ENCODE measurements around the gene CIDEB.

CIDEB gene

DNA sequence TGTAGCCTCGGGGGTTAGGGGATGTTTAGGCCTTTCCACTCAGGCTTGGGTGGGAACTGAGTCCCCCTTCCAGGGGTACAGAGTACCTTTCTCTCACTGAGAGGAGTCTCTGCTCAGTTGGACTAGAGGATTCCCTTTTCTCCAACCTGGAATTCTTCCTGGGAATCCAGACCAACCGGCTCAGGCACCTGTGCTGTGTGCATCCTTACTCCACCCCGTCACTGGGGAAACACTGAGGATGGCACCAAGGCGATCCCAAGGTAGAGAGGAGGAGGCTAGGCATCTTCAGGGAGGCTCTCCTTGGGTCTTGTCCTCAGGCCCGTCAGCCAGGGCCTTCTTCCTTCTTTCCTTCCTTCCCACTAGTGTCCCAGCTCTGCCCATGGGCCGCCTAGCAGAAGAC lies 43.9 kb downstream of the CIDEB start:
- no peak overlapping the region for H3K4me3 ChIP-seq (ENCODE audit: low read depth, low read length)
- no peak for DNase-seq (ENCODE audit: low read depth)
- TF ChIP-seq, protein P1, sequence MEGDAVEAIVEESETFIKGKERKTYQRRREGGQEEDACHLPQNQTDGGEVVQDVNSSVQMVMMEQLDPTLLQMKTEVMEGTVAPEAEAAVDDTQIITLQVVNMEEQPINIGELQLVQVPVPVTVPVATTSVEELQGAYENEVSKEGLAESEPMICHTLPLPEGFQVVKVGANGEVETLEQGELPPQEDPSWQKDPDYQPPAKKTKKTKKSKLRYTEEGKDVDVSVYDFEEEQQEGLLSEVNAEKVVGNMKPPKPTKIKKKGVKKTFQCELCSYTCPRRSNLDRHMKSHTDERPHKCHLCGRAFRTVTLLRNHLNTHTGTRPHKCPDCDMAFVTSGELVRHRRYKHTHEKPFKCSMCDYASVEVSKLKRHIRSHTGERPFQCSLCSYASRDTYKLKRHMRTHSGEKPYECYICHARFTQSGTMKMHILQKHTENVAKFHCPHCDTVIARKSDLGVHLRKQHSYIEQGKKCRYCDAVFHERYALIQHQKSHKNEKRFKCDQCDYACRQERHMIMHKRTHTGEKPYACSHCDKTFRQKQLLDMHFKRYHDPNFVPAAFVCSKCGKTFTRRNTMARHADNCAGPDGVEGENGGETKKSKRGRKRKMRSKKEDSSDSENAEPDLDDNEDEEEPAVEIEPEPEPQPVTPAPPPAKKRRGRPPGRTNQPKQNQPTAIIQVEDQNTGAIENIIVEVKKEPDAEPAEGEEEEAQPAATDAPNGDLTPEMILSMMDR (IDR thresholded peaks at IDR 0.05; ENCODE audit: control insufficient read depth, extremely low read depth, insufficient read depth) = no peak

DNA sequence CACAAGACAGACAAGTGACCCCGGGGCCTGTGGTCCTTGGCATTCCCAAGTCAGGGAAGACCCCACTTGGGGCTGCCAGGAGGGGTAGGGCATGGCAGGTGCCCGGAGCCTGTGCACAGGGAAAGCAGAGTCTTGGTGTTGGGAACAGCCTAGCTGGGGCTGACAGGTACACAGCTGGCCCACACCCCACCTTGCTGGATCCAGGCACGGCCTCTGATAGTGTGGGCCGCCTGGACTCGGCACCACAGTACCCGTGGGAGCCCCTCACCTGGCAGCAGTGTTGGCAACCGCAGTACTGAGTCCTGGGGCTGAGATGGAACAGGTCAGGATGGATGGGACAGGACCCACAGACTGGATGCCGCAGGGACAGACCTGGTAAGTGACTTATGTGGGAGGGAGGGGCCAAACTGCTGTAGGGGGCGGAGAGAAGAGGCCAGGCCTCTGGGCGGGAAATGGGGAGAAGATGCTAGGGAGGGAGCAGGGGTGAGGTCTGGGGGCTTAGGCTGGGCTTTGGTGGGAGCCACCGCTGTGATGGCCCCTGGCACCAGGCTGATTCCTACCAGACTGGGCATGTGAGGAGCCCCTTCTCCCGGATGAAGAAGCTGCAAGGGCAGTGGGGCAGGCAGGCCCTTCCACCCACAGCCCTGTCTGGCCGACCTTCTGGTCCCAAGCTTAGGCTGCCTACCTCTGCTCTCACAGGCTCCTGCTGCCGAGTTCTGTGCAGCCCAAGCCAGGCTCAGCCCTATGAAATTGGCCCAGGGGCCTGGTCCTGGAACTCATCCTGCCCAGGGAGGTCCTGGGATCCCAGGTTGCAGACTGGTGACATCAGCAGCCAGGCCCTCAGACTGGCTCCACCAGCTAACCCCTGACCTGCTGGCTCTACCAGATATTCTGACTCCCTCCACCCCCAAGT lies 44.7 kb downstream of the CIDEB start, which contains the start of gene TGM1:
TSS of gene TGM1 (minus strand) at position 357 of the 913 bp plus-strand sequence. CDS start 825 bp downstream, outside the sequence.
- no peak for DNase-seq (ENCODE audit: low read depth)
- TF ChIP-seq, protein P1 (IDR thresholded peaks at IDR 0.05; ENCODE audit: control insufficient read depth, extremely low read depth, insufficient read depth) = no peak
- no peak within 1 kb of the TSS for H3K4me3 ChIP-seq (ENCODE audit: low read depth, low read length)

DNA sequence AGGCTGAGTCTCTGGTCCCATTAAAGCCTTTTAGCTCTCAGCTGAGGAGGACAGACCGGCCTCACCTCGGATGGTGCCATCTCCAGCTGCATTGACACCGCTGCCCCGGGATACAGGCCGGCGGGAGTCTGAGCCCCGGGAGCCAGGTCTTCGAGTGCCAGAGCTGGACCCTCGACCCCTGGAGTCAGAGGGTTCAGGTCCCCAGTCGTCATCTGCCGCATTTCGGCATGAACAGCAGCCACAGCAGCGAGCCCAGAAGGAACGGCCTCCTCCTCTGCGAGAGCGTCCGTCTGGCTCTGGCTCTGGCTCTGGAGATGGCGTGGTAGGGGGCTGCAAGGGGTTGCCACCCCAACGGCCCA lies 45.8 kb downstream of the CIDEB start:
- TF ChIP-seq, protein P1 (IDR thresholded peaks at IDR 0.05; ENCODE audit: control insufficient read depth, extremely low read depth, insufficient read depth) = no peak
- no peak overlapping the region for H3K4me3 ChIP-seq (ENCODE audit: low read depth, low read length)
- DNase-seq (ENCODE audit: low read depth) = no peak

DNA sequence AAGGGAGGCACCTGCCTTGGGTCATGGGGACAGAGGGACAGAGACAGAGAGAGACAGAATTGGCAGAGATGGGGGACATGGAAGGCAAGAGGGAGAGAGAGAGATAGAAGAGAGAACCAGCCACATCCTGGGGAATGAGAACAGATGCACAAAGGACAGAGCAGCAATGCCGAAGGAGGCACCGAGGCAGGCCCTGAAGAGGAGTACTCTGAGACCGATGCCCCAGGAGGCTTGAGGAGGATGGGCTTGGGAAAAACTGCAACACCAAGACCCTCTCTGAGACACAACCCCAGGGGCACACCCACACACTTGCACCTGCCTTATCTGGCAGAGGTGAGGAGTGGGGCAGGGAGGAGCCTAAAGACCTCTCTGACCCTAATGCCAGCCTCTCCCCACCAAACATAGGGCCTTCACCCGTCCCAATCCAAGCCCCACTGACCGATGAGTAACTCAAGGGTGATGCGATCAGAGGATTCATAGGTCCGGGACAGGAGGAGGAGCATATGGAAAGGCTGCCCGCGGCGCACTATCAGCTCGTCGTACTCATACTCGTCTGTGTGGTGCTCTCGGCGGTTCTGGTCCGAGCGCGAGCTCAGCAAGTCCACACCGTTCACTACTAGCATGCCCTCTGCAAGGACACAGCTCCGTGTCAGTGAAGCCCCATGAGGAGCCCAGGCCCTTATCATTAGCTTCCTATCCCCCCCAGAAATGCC lies 46.4 kb downstream of the CIDEB start:
- H3K4me3 ChIP-seq (ENCODE audit: low read depth, low read length) = no peak overlapping the region
- TF ChIP-seq, protein P1 (IDR thresholded peaks at IDR 0.05; ENCODE audit: control insufficient read depth, extremely low read depth, insufficient read depth) = no peak
- no peak for DNase-seq (ENCODE audit: low read depth)

DNA sequence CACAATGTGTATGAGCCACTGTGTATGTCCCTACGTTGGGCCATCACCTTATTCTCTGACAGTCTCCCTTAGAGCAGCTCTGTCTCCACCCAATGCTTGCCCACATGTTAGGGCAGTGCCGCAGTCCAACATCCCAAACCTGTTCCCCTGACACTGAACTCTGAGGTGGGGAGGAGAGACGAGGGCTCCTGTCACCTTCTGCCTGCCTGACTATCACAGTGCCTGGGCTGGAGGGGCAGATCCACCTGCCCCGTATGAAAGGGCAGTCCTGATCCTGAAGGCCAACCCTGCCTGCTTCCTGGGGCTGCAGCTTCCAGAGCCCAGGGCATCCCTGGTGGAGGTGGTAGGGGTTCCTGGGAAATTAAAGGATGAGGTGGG lies 47.0 kb downstream of the CIDEB start:
- no peak overlapping the region for H3K4me3 ChIP-seq (ENCODE audit: low read depth, low read length)
- no peak for DNase-seq (ENCODE audit: low read depth)
- TF ChIP-seq, protein P1 (IDR thresholded peaks at IDR 0.05; ENCODE audit: control insufficient read depth, extremely low read depth, insufficient read depth) = no peak

DNA sequence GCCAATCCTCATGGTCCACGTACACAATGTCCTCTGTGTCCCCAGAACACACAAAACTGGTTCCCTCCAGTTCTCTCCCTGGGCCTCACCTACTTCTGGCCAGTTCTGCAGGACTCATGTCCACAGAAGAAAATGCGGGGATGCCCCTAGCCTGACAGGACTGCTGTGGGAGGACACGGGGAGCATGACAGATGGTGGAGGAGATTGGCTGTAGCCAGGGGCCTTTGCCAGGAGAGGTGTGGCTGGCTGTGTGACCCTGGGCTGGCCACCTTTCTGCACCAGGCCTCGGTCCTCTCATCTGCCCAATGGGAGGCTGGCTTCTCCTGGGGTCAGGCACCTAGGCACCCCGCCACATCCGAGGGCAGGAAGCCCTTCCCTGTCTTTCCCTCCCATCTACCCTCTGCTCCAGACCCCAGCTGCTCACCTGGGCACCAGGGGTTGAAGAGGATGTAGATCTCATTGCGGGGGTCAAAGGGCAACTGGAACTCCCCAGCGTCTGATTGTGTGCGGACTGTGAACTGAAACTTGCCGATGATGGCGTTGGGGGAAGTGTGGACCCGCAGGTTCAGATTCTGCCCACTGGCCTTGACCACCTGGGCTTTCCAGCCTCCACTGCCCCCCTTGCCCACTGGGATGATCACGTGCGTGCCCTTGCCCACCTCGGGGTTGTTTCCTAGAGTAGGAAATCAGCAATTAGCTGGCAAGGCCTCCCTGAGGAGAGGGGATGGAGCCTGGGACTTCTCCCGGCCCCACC lies 47.6 kb downstream of the CIDEB start:
- DNase-seq (ENCODE audit: low read depth) = no peak
- TF ChIP-seq, protein P1 (IDR thresholded peaks at IDR 0.05; ENCODE audit: control insufficient read depth, extremely low read depth, insufficient read depth) = no peak
- no peak overlapping the region for H3K4me3 ChIP-seq (ENCODE audit: low read depth, low read length)

All from LNCaP clone FGC (cell line).